Measurements from ENCODE around the gene CKMT1A.
"Not testable (repeated sequence)": the region's sequence is repeated elsewhere in the genome, so short reads cannot be mapped to it uniquely, and the experiment has no call there.

Gene CKMT1A

GRCh38 chr15:43693148-43694022 is at the start of gene CKMT1A:
TSS of gene CKMT1A (plus strand) at chr15:43693859. CDS start at chr15:43694051, 192 bp downstream.
- not testable (repeated sequence) for DNase-seq

- DNase-seq, result no peak
Observed at GRCh38 chr15:43648649-43649429, 44.8 kb upstream of the CKMT1A start, which contains the start of gene CATSPER2. TSS of gene CATSPER2 (minus strand) at chr15:43648844. CDS start at chr15:43648061, 783 bp downstream.

- DNase-seq, result not testable (repeated sequence)
Observed at GRCh38 chr15:43649430-43649926, 44.2 kb upstream of the CKMT1A start.

GRCh38 chr15:43659727-43660126 is 33.9 kb upstream of the CKMT1A start:
- not testable (repeated sequence) for DNase-seq

- not testable (repeated sequence) for DNase-seq
Observed at GRCh38 chr15:43662293-43662692, 31.4 kb upstream of the CKMT1A start.

GRCh38 chr15:43663333-43663732 is 30.3 kb upstream of the CKMT1A start:
- not testable (repeated sequence) for DNase-seq

GRCh38 chr15:43666177-43666576 is 27.5 kb upstream of the CKMT1A start:
- DNase-seq, result not testable (repeated sequence)

- not testable (repeated sequence) for DNase-seq
Observed at GRCh38 chr15:43674175-43674574, 19.5 kb upstream of the CKMT1A start.

- not testable (repeated sequence) for DNase-seq
Observed at GRCh38 chr15:43689604-43690301, 3.9 kb upstream of the CKMT1A start.

GRCh38 chr15:43692679-43693078 is 980 bp upstream of the CKMT1A start:
- not testable (repeated sequence) for DNase-seq

DNA sequence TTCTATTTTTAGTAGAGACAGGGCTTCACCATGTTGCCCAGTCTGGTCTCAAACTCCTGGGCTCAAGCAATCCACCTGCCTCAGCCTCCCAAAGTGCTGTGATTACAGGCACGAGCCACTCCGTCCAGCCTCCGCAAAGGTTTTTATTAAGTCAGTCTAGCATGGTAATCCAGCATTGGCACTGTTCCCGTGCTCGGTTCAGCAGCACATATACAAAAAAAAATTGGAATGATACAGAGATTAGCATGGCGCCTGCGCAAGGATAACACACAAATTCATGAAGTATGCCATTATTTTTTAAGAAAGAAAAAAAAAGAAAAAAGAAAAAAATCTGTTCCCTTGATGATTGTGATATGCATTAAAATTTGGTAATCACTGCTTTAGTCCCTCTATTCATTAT is 8.5 kb downstream of the CKMT1A start:
- DNase-seq, result no peak

DNA sequence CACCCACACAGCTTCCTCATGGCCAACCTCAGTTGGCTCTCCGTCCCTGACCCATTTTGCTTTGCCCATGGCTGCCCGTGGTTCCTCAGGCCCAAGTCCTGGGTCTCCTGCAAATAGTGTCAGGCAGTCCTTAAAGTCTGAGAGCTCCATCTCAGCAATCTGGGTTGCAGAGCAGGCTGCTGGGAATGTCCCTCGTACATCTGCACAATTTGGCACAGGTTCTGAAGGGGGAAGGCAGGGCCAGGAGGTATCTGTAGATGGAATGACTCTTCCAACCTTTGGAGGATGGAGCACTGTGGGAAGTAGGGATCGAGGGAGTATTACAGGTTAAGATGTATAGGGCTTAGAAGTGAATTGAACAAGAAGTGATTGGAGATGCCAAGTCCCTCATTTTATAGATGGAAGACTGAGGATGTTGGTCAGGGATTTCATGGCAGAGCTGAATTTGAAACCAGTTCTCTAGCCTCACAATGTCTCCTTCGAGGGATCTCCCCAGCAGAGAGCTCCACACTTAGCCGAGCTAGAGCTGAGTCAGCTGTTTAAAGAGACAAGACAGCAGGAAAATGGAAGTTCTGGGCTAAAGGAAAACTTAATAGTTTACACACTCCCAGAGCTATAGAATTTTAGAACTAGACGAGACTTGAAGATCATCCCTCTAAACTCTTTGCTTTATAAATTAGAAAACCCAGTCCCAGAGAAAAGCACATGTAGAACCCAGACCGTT is 9.2 kb downstream of the CKMT1A start:
- DNase-seq, result no peak

DNA sequence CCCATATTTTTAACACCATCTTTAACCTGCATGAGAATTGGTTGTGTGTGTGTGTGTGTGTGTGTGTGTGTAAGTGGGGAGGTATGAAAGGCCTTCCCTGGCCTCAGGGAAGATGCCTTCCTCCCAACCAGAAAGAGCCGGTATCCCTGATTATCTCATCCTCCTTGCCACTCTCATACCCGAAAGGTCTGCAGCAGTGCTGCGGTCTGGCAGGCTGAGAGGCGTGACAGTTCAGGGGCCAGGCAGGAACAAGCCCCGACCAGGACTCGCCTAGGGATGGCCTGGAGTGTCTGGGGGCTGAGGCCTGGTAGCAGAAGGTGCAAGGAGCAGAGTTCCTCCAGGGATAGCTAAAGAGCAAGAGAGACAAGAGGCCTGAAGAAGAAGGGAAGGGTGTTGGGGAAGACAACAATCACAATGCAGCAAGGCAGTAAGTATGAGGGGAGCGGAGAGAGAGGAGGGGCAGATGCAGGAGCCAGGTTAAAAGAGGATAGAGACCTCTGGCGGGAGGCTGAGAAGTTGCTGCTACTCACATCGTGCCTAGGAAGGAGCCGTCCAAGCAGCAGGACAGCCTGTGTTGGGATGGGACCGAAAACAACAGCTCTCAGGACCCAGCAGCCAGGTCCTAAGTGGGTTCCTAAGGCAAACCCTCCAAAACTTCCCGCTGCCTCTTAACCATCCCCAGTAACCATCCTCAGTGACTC is 16.9 kb downstream of the CKMT1A start:
- not testable (repeated sequence) for DNase-seq

GRCh38 chr15:43723151-43723550 is 29.5 kb downstream of the CKMT1A start:
- no peak for DNase-seq

GRCh38 chr15:43726306-43726705 is 32.6 kb downstream of the CKMT1A start:
- DNase-seq, result not testable (repeated sequence)

GRCh38 chr15:43728053-43728725 is 34.5 kb downstream of the CKMT1A start:
- DNase-seq, result not testable (repeated sequence)

- no peak for DNase-seq
Observed at GRCh38 chr15:43735416-43735815, 41.8 kb downstream of the CKMT1A start.

- peak; percentile 97 for DNase-seq
Observed at GRCh38 chr15:43746245-43746902, 52.7 kb downstream of the CKMT1A start, which contains the start of gene PDIA3. TSS of gene PDIA3 (plus strand) at chr15:43746438. CDS start at chr15:43746540, 102 bp downstream.

DNA sequence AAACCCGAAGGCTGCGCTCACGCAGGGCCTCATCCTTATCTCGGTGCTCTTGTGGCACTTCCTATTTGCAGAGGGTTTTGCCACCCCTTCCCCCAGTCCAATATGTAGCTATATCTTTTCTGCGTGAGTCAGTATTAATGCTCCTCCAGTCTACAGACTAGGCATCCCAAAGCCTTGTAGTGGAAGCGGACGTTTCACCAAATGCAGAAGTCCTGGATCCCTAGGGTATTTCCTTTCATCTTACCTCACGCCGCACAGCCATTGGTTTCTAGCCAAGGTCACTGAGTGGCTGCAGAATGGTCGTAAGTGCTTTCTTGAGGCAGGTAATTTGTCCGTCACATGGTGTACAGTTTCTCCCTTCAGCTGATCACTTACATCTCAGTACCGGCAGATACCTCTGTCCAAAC is 53.2 kb downstream of the CKMT1A start:
- not testable (repeated sequence) for DNase-seq

- no peak for DNase-seq
Observed at GRCh38 chr15:43748376-43748775, 54.7 kb downstream of the CKMT1A start.

Measured in retina (tissue), 1 donor.